ENCODE data around the gene NKAPL.

The NKAPL gene

DNA sequence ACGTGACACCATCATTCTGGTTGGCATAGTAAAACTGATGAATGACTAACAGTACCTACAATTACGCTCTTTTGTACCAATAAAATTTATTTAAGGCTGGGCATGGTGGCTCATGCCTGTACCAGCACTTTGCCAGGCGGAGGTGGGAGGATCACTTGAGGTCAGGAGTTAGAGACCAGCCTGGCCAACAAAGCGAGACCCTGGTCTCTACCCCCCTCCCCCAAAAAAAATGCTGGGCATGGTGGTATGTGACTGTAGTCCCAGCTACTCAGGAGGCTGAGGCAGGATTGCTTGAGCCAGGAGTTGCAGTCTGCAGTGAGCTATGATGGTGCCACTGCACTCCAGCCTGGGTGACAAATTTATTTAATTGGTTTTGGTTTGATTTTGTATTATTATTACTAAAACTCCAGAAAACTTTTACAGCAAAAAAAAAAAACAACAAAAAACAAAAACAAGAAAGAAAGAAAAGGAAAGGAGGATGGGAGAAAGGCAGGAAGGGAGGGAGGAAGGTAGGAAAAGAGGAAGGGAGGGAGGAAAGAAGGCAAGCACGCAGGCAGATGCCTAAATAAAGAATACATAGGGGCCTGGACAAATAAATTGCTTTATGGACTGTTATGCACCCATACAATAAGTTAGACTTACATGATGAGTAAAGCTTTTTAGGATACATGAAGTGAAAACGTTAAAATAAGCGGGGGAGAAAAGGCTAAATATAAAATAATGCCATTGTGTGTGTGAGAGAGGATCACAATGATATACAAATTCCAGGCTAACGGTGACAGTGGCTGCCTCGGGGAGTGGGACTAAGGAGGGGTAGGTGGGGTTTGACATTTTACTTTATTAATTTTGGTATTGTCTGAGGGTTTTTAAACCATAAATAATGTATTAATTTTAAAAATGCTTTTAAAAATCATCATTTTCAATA lies 34.7 kb upstream of the NKAPL start:
- no peak for DNase-seq (ENCODE audit: low read depth in 1 of 2, low spot score in 1 of 2)
- in situ Hi-C loops (cut with HindIII; ENCODE audit: low pct_unique_long_range_greater_than_20kb, low sequenced_read_pairs), result no loop called here
- TF ChIP-seq JUND (IDR thresholded peaks at IDR 0.05; ENCODE audit: low read depth), result no peak

- in situ Hi-C loops (cut with HindIII; ENCODE audit: low pct_unique_long_range_greater_than_20kb, low sequenced_read_pairs), result no loop called here
- no peak for TF ChIP-seq JUND (IDR thresholded peaks at IDR 0.05; ENCODE audit: low read depth)
- peak; percentile 45 to 91 for DNase-seq (ENCODE audit: low read depth in 1 of 2, low spot score in 1 of 2)
These were observed 33.9 kb upstream of the NKAPL start, which contains the start of gene ZSCAN9 for GRCh38 chr6:28225056-28225834. Gene ZSCAN9, plus strand, starts transcription at chr6:28225275. Its CDS starts 1,810 bp downstream, at chr6:28227085.

GRCh38 chr6:28226460-28226859 lies 32.6 kb upstream of the NKAPL start:
- no peak for TF ChIP-seq JUND (IDR thresholded peaks at IDR 0.05; ENCODE audit: low read depth)
- no peak for DNase-seq (ENCODE audit: low read depth in 1 of 2, low spot score in 1 of 2)
- in situ Hi-C loops (cut with HindIII; ENCODE audit: low pct_unique_long_range_greater_than_20kb, low sequenced_read_pairs), result no loop called here

DNA sequence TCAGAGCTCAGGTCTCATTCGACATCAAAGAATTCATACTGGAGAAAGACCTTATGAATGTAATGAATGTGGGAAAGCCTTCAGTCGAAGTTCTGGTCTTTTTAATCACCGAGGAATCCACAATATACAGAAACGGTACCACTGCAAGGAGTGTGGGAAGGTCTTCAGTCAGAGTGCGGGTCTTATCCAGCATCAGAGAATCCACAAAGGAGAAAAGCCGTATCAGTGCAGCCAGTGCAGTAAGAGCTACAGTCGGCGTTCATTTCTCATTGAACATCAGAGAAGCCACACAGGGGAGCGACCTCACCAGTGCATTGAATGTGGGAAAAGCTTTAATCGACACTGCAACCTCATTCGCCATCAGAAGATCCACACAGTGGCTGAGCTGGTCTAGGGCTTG lies 26.3 kb upstream of the NKAPL start:
- DNase-seq (ENCODE audit: low read depth in 1 of 2, low spot score in 1 of 2), result no peak
- in situ Hi-C loops (cut with HindIII; ENCODE audit: low pct_unique_long_range_greater_than_20kb, low sequenced_read_pairs), result no loop called here
- TF ChIP-seq JUND (IDR thresholded peaks at IDR 0.05; ENCODE audit: low read depth), result no peak

GRCh38 chr6:28235912-28236452 lies 23.1 kb upstream of the NKAPL start:
- no peak for TF ChIP-seq JUND (IDR thresholded peaks at IDR 0.05; ENCODE audit: low read depth)
- in situ Hi-C loops (cut with HindIII; ENCODE audit: low pct_unique_long_range_greater_than_20kb, low sequenced_read_pairs), result no loop called here
- no peak for DNase-seq (ENCODE audit: low read depth in 1 of 2, low spot score in 1 of 2)

GRCh38 chr6:28239636-28240035 lies 19.5 kb upstream of the NKAPL start:
- no peak for TF ChIP-seq JUND (IDR thresholded peaks at IDR 0.05; ENCODE audit: low read depth)
- in situ Hi-C loops (cut with HindIII; ENCODE audit: low pct_unique_long_range_greater_than_20kb, low sequenced_read_pairs), result no loop called here
- no peak for DNase-seq (ENCODE audit: low read depth in 1 of 2, low spot score in 1 of 2)

GRCh38 chr6:28240471-28240870 lies 18.6 kb upstream of the NKAPL start:
- in situ Hi-C loops (cut with HindIII; ENCODE audit: low pct_unique_long_range_greater_than_20kb, low sequenced_read_pairs), result no loop called here
- no peak for DNase-seq (ENCODE audit: low read depth in 1 of 2, low spot score in 1 of 2)
- no peak for TF ChIP-seq JUND (IDR thresholded peaks at IDR 0.05; ENCODE audit: low read depth)

DNA sequence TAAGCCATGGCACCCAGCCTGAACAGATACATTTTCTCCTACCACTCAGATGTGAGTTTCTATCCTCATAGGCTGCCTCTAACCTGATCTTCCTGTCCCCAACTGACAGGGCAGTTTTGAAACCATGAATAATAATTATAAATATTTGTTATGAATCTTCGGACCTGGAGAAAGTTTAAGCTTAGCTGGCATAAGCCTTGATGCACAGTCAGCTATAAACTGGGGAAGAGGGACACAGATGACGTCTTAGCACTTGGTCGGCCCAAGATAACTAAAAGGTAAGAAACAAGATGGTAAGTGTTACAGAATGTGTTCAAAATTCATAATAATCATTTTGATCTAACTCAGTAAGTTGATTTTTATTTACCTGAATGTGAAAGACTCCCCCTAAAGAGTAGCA lies 15.2 kb upstream of the NKAPL start:
- no peak for TF ChIP-seq JUND (IDR thresholded peaks at IDR 0.05; ENCODE audit: low read depth)
- no peak for DNase-seq (ENCODE audit: low read depth in 1 of 2, low spot score in 1 of 2)
- in situ Hi-C loops (cut with HindIII; ENCODE audit: low pct_unique_long_range_greater_than_20kb, low sequenced_read_pairs), result no loop called here

DNA sequence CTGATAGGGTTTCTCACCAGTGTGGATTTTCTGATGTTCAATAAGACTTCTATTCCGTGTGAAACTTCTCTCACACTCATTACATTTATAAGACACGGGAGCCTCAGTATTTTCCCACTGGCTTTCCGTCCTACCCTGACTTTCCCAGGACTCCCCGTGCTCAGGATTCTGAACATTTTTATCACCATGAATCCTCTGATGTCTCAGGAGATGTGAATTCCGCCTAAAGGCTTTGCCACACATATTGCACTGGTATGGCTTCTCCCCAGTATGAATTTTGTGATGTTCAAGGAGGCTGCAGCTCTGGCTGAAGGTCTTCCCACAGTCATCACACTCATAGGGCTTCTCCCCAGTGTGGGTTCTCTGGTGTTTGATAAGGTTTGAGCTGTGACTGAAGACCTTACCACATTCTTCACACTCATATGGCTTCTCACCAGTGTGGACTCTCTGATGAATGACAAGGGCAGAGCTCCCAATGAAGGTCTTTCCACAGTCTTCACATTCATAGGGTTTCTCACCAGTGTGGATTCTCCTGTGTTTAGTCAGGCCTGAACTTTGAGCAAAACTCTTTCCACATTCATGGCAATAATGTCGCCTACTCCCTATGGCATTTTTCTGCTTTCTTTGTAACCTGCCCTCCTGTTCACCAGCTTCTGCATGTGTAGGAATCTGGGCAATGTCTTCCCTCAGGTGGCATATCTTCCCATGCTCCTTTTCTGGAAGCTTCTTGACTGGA lies 13.7 kb upstream of the NKAPL start:
- in situ Hi-C loops (cut with HindIII; ENCODE audit: low pct_unique_long_range_greater_than_20kb, low sequenced_read_pairs), result no loop called here
- no peak for TF ChIP-seq JUND (IDR thresholded peaks at IDR 0.05; ENCODE audit: low read depth)
- DNase-seq (ENCODE audit: low read depth in 1 of 2, low spot score in 1 of 2), result no peak

DNA sequence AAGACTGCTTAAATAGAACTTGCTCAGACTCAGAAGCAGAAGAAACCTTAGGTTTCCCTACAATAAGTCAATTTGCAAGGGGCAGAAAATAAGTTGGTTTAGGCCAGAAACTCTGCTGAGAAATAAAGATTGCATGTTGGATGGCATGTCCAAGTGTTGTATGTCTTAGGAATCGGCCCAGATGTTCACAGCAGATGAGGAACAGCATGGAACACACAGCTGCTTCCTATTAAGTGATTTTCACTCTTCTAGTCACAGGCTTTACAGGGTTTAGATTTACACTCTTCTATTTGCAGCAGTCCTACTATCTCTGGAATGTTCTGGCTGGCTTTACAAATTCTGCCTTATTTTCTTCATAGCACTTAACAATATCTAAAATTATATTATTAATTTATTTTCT lies 10.2 kb upstream of the NKAPL start:
- no peak for TF ChIP-seq JUND (IDR thresholded peaks at IDR 0.05; ENCODE audit: low read depth)
- no peak for DNase-seq (ENCODE audit: low read depth in 1 of 2, low spot score in 1 of 2)
- in situ Hi-C loops (cut with HindIII; ENCODE audit: low pct_unique_long_range_greater_than_20kb, low sequenced_read_pairs), result no loop called here

- no peak for DNase-seq (ENCODE audit: low read depth in 1 of 2, low spot score in 1 of 2)
- in situ Hi-C loops (cut with HindIII; ENCODE audit: low pct_unique_long_range_greater_than_20kb, low sequenced_read_pairs), result no loop called here
- TF ChIP-seq JUND (IDR thresholded peaks at IDR 0.05; ENCODE audit: low read depth), result no peak
These were observed 8.3 kb upstream of the NKAPL start for GRCh38 chr6:28250747-28251146.

GRCh38 chr6:28251661-28252008 lies 7.5 kb upstream of the NKAPL start:
- in situ Hi-C loops (cut with HindIII; ENCODE audit: low pct_unique_long_range_greater_than_20kb, low sequenced_read_pairs), result no loop called here
- DNase-seq (ENCODE audit: low read depth in 1 of 2, low spot score in 1 of 2), result peak in 1 of 2 experiments; percentile 6
- TF ChIP-seq JUND (IDR thresholded peaks at IDR 0.05; ENCODE audit: low read depth), result no peak
